GM19468 (cell line): ENCODE results near the gene SRSF1.

Experiments used
- ATAC-seq: cut with Tn5 transposase; IDR thresholded peaks from one replicate; pipeline ENCODE4 v1.9.1; 2021; ENCODE audit warnings: mild to moderate bottlenecking, moderate library complexity, moderate number of reproducible peaks; ENCODE audit not compliant: unreplicated experiment; ENCODE audit errors: extremely low read depth

SRSF1 gene

GRCh38 chr17:58019521-58019920 lies 12.5 kb upstream of the SRSF1 start:
- no peak for ATAC-seq

- ATAC-seq: no peak
These were observed 12.0 kb upstream of the SRSF1 start for GRCh38 chr17:58019039-58019438.

GRCh38 chr17:58010067-58010799 lies 3.2 kb upstream of the SRSF1 start:
- ATAC-seq: no peak

GRCh38 chr17:58007781-58008706 lies 998 bp upstream of the SRSF1 start:
- peak; percentile 8 for ATAC-seq

GRCh38 chr17:58006560-58006923 lies 504 bp downstream of the SRSF1 start:
- no peak for ATAC-seq

- ATAC-seq: no peak
These were observed 1.1 kb downstream of the SRSF1 start for GRCh38 chr17:58005728-58006559.

GRCh38 chr17:58005031-58005727 lies 1.9 kb downstream of the SRSF1 start:
- no peak for ATAC-seq

GRCh38 chr17:58004060-58004459 lies 3.0 kb downstream of the SRSF1 start:
- no peak for ATAC-seq

- ATAC-seq: no peak
These were observed 4.1 kb downstream of the SRSF1 start for GRCh38 chr17:58002973-58003372.

- no peak for ATAC-seq
These were observed 4.7 kb downstream of the SRSF1 start for GRCh38 chr17:58002154-58002948.

- ATAC-seq: no peak
These were observed 5.5 kb downstream of the SRSF1 start for GRCh38 chr17:58001461-58002124.

GRCh38 chr17:57999496-58000017 lies 7.5 kb downstream of the SRSF1 start:
- ATAC-seq: no peak

- no peak for ATAC-seq
These were observed 8.0 kb downstream of the SRSF1 start for GRCh38 chr17:57999010-57999495.

- ATAC-seq: no peak
These were observed 9.8 kb downstream of the SRSF1 start for GRCh38 chr17:57997085-57997809.

- ATAC-seq: no peak
These were observed 11.7 kb downstream of the SRSF1 start for GRCh38 chr17:57995076-57995956.

GRCh38 chr17:57994436-57994835 lies 12.6 kb downstream of the SRSF1 start:
- no peak for ATAC-seq
